ENCODE measurements around the gene BCAR3. TPM values are rescaled to one million over a fixed set of nuclear protein-coding genes. Genes with fewer than 3 reads are reported as not detected.

BCAR3 gene
- polyA plus RNA-seq (2013, experiment 1 of 2) = 15.9 TPM
- polyA plus RNA-seq (2013, experiment 2 of 2) = 16.0 TPM

DNA sequence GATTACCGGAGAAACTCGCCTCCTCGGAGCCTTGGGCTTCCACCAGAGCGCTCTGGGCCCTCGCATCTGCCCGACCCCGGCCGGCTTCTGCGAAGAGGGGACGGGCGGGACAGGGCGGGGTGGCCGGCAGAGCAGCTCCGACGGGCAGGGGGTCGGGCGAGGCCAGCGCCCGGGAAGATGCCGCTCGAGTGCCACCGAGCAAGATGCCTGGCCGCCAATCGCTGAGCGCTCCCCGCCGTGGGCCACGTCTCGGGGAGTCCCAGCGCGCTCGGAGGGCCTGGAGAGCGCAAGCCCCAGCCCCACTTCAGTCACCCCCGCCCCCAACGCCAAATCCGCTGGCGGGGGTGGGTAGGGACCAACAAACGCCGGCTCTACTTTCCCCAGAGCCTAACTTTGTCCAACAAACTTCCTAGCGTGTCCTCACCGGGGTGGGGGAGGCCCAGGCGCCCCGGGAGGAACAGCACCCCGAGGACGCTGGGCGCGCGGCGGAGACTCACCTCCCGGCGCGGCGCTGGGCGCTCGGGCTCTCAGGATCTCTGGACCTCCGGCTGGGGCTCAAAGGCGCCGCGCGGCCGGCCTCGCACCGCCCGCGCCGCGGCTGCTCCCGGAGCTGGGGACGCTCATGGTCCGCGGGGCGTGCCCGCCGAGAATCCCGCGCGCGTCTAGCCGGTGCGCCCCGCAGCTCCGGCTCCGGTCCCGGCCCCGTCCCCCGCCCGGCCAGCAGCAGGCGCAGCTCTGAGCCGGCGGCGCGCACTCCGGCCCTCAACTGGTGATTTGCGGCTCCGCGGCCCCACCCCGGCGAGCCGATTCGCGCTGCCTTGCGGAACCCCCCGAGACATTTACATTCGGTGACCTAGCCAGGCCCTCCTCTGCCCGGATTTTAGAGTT lies at the start of gene BCAR3:
BCAR3 (minus strand) TSS at position 737 of the 888 bp plus-strand sequence. CDS start 6,907 bp downstream, outside the sequence.
- peak within 1 kb of the TSS; percentile 54 to 94 for H3K4me3 ChIP-seq (ENCODE audit: low read length in 2 of 2)
- no peaks in the 10 kb centered on the region for H3K27me3 ChIP-seq (ENCODE audit: control insufficient read depth in 3 of 3, insufficient read depth in 3 of 3, low read depth in 1 of 3, low read length in 3 of 3)
- H4K91ac ChIP-seq (ENCODE audit: low read depth, low read length, poor library complexity) = peak within 1 kb of the TSS; percentile 13
- H4K8ac ChIP-seq (ENCODE audit: low read depth, low read length) = no peak within 1 kb of the TSS
- H3K9me3 ChIP-seq (replicated peaks in 1 of 2; ENCODE audit: control insufficient read depth in 2 of 2, insufficient read depth in 1 of 2, low read depth in 1 of 2, low read length in 2 of 2) = peaks cover 0 to 2% of the 10 kb centered on the region in 2 donors
- H3K4ac ChIP-seq (ENCODE audit: low read length) = no peak within 1 kb of the TSS
- H3K27ac ChIP-seq (replicated peaks; ENCODE audit: low read length) = peak within 1 kb of the TSS; percentile 85
- no CpG with 5 or more reads among the region's 105 CpGs for WGBS, 2 donors (ENCODE audit: extremely low coverage in 2 of 2, insufficient read length in 2 of 2, insufficient replicate concordance in 1 of 2)
- H3K4me1 ChIP-seq (ENCODE audit: control insufficient read depth in 2 of 2, insufficient read depth in 1 of 2, low read depth in 1 of 2, low read length in 2 of 2) = peaks cover 22 to 25% of the 10 kb centered on the region in 2 donors
- peak within 1 kb of the TSS; percentile 89 for H2AK5ac ChIP-seq (ENCODE audit: low read depth, low read length)
- DNase-seq (ENCODE audit: low spot score) = peak; percentile 61
- no peak within 1 kb of the TSS for H2BK12ac ChIP-seq (ENCODE audit: low read length)
- H3K4me2 ChIP-seq (ENCODE audit: insufficient read depth, low read length, poor library complexity, severe bottlenecking) = peak within 1 kb of the TSS; percentile 75
- H3K18ac ChIP-seq (ENCODE audit: low read length) = peak within 1 kb of the TSS; percentile 99
- peak within 1 kb of the TSS; percentile 96 for H2BK15ac ChIP-seq (ENCODE audit: low read length)
- peak within 1 kb of the TSS; percentile 92 for H3K23ac ChIP-seq (ENCODE audit: low read depth, low read length, poor library complexity)
- H3K79me1 ChIP-seq (ENCODE audit: low read depth, low read length) = peaks cover 4% of the 10 kb centered on the region
- peak within 1 kb of the TSS; percentile 98 for H2BK5ac ChIP-seq (ENCODE audit: low read length)
- peak within 1 kb of the TSS; percentile 91 for H3K14ac ChIP-seq (ENCODE audit: low read length)
- peak within 1 kb of the TSS; percentile 92 for H2BK120ac ChIP-seq (ENCODE audit: low read depth, low read length)
- peaks cover 0 to 33% of the 10 kb centered on the region in 2 donors for H3K36me3 ChIP-seq (replicated peaks in 1 of 2; ENCODE audit: control insufficient read depth in 2 of 2, insufficient read depth in 2 of 2, low read length in 2 of 2)
- peak within 1 kb of the TSS; percentile 94 for H2AFZ ChIP-seq (ENCODE audit: low read length)
- H3K9ac ChIP-seq (ENCODE audit: low read depth, low read length, poor library complexity) = peak within 1 kb of the TSS; percentile 70

DNA sequence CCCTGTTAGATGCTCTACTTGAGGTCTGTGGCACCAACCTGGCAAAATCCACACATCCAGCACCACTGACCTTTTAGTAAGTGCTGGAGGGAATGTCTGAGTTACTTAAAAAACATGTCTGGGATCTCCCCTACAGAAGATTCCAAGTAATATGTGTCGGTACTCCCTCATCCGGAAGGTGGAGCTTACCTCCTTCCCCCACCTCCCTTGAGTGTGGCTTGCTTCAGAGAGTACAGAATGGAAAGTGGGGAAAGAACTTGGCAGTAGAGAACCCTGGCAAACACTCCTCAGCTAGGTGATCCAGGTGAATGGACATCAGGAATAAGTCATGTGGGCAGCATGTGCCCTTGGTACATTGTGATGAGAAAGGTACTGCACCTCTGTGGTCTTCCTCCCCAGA lies 49.0 kb upstream of the BCAR3 start:
- no peak overlapping the region for H3K14ac ChIP-seq (ENCODE audit: low read length)
- no peak overlapping the region for H3K4me3 ChIP-seq (ENCODE audit: low read length in 2 of 2)
- H2AK5ac ChIP-seq (ENCODE audit: low read depth, low read length) = no peak overlapping the region
- H2BK12ac ChIP-seq (ENCODE audit: low read length) = no peak overlapping the region
- no peak overlapping the region for H3K23ac ChIP-seq (ENCODE audit: low read depth, low read length, poor library complexity)
- H3K4me2 ChIP-seq (ENCODE audit: insufficient read depth, low read length, poor library complexity, severe bottlenecking) = no peak overlapping the region
- no peak overlapping the region for H2AFZ ChIP-seq (ENCODE audit: low read length)
- H4K91ac ChIP-seq (ENCODE audit: low read depth, low read length, poor library complexity) = no peak overlapping the region
- H2BK15ac ChIP-seq (ENCODE audit: low read length) = no peak overlapping the region
- no peak overlapping the region for H2BK5ac ChIP-seq (ENCODE audit: low read length)
- no peaks in the 10 kb centered on the region for H3K79me1 ChIP-seq (ENCODE audit: low read depth, low read length)
- H3K27ac ChIP-seq (replicated peaks; ENCODE audit: low read length) = no peak overlapping the region
- no CpG with 5 or more reads among the region's 2 CpGs for WGBS, 2 donors (ENCODE audit: extremely low coverage in 2 of 2, insufficient read length in 2 of 2, insufficient replicate concordance in 1 of 2)
- peaks cover 13 to 23% of the 10 kb centered on the region in 2 donors for H3K4me1 ChIP-seq (ENCODE audit: control insufficient read depth in 2 of 2, insufficient read depth in 1 of 2, low read depth in 1 of 2, low read length in 2 of 2)
- H3K36me3 ChIP-seq (replicated peaks in 1 of 2; ENCODE audit: control insufficient read depth in 2 of 2, insufficient read depth in 2 of 2, low read length in 2 of 2) = no peaks in the 10 kb centered on the region
- no peak overlapping the region for H2BK120ac ChIP-seq (ENCODE audit: low read depth, low read length)
- H3K9ac ChIP-seq (ENCODE audit: low read depth, low read length, poor library complexity) = no peak overlapping the region
- no peak overlapping the region for H3K4ac ChIP-seq (ENCODE audit: low read length)
- H3K27me3 ChIP-seq (ENCODE audit: control insufficient read depth in 3 of 3, insufficient read depth in 3 of 3, low read depth in 1 of 3, low read length in 3 of 3) = no peaks in the 10 kb centered on the region
- H4K8ac ChIP-seq (ENCODE audit: low read depth, low read length) = no peak overlapping the region
- DNase-seq (ENCODE audit: low spot score) = no peak
- H3K18ac ChIP-seq (ENCODE audit: low read length) = no peak overlapping the region
- no peaks in the 10 kb centered on the region for H3K9me3 ChIP-seq (replicated peaks in 1 of 2; ENCODE audit: control insufficient read depth in 2 of 2, insufficient read depth in 1 of 2, low read depth in 1 of 2, low read length in 2 of 2)

DNA sequence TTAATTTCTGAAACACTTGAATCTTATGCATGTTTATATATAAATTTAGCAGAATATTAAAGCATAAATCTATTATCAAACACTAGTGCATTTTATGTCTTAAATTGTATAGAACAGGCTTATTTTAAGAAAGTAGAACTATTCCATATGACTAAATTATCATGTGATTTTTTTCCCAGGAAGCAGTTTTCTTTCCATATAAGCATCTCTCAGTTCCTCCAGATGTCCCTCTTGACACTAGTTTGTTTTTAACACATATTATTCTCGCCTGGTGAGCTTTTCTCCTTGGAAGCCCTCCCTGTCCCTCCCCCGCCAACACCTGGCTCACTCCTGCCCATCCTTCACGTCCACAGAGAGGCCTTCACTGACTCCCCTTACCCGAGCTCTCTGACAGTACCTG lies 48.3 kb upstream of the BCAR3 start:
- Histone ChIP-seq H3K4me2 (ENCODE audit: insufficient read depth, low read length, poor library complexity, severe bottlenecking) (no peak overlapping the region), H2AK5ac (ENCODE audit: low read depth, low read length) (no peak overlapping the region), H3K27ac (replicated peaks; ENCODE audit: low read length) (no peak overlapping the region), H4K91ac (ENCODE audit: low read depth, low read length, poor library complexity) (no peak overlapping the region), H3K4me1 (ENCODE audit: control insufficient read depth in 2 of 2, insufficient read depth in 1 of 2, low read depth in 1 of 2, low read length in 2 of 2) (peaks cover 13 to 24% of the 10 kb centered on the region in 2 donors), H3K4me3 (ENCODE audit: low read length in 2 of 2) (no peak overlapping the region), H2BK12ac (ENCODE audit: low read length) (no peak overlapping the region), H2AFZ (ENCODE audit: low read length) (no peak overlapping the region), H3K27me3 (ENCODE audit: control insufficient read depth in 3 of 3, insufficient read depth in 3 of 3, low read depth in 1 of 3, low read length in 3 of 3) (no peaks in the 10 kb centered on the region), H2BK5ac (ENCODE audit: low read length) (no peak overlapping the region), H3K4ac (ENCODE audit: low read length) (no peak overlapping the region), H3K23ac (ENCODE audit: low read depth, low read length, poor library complexity) (no peak overlapping the region), H3K9ac (ENCODE audit: low read depth, low read length, poor library complexity) (no peak overlapping the region), H3K36me3 (replicated peaks in 1 of 2; ENCODE audit: control insufficient read depth in 2 of 2, insufficient read depth in 2 of 2, low read length in 2 of 2) (no peaks in the 10 kb centered on the region), H2BK120ac (ENCODE audit: low read depth, low read length) (no peak overlapping the region), H4K8ac (ENCODE audit: low read depth, low read length) (no peak overlapping the region), H3K18ac (ENCODE audit: low read length) (peak overlapping the region; percentile 54), H3K79me1 (ENCODE audit: low read depth, low read length) (no peaks in the 10 kb centered on the region), H2BK15ac (ENCODE audit: low read length) (no peak overlapping the region), H3K14ac (ENCODE audit: low read length) (no peak overlapping the region), H3K9me3 (replicated peaks in 1 of 2; ENCODE audit: control insufficient read depth in 2 of 2, insufficient read depth in 1 of 2, low read depth in 1 of 2, low read length in 2 of 2) (no peaks in the 10 kb centered on the region)
- WGBS, 2 donors (ENCODE audit: extremely low coverage in 2 of 2, insufficient read length in 2 of 2, insufficient replicate concordance in 1 of 2) = no CpG with 5 or more reads among the region's 4 CpGs
- no peak for DNase-seq (ENCODE audit: low spot score)

DNA sequence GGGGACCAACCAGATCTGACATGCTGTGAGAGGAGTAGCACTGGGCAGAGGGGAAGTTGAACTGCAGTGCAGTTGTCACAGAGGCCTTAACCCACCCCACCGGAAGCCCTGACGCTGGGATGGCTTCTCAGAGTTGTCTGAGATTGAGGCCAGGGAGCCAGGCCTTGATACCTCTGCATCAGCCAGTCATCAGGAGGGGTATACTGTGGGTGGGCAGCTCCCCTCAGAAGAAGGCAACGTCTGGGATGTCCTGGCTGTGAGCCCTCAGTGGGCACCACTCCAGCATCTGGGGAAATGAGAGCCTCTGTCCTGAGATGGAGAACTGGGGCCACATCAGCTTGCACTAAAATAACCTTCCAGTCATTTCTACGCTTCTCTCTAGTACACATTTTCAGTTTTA lies 47.9 kb upstream of the BCAR3 start:
- Histone ChIP-seq H3K27me3 (ENCODE audit: control insufficient read depth in 3 of 3, insufficient read depth in 3 of 3, low read depth in 1 of 3, low read length in 3 of 3) (no peaks in the 10 kb centered on the region), H3K14ac (ENCODE audit: low read length) (no peak overlapping the region), H3K4me2 (ENCODE audit: insufficient read depth, low read length, poor library complexity, severe bottlenecking) (no peak overlapping the region), H2AFZ (ENCODE audit: low read length) (no peak overlapping the region), H2BK5ac (ENCODE audit: low read length) (no peak overlapping the region), H3K36me3 (replicated peaks in 1 of 2; ENCODE audit: control insufficient read depth in 2 of 2, insufficient read depth in 2 of 2, low read length in 2 of 2) (no peaks in the 10 kb centered on the region), H3K4me3 (ENCODE audit: low read length in 2 of 2) (no peak overlapping the region), H2BK120ac (ENCODE audit: low read depth, low read length) (no peak overlapping the region), H2AK5ac (ENCODE audit: low read depth, low read length) (no peak overlapping the region), H3K9me3 (replicated peaks in 1 of 2; ENCODE audit: control insufficient read depth in 2 of 2, insufficient read depth in 1 of 2, low read depth in 1 of 2, low read length in 2 of 2) (no peaks in the 10 kb centered on the region), H3K4me1 (ENCODE audit: control insufficient read depth in 2 of 2, insufficient read depth in 1 of 2, low read depth in 1 of 2, low read length in 2 of 2) (peaks cover 13 to 28% of the 10 kb centered on the region in 2 donors), H3K18ac (ENCODE audit: low read length) (peak overlapping the region; percentile 15), H3K27ac (replicated peaks; ENCODE audit: low read length) (no peak overlapping the region), H4K91ac (ENCODE audit: low read depth, low read length, poor library complexity) (no peak overlapping the region), H3K9ac (ENCODE audit: low read depth, low read length, poor library complexity) (no peak overlapping the region), H4K8ac (ENCODE audit: low read depth, low read length) (no peak overlapping the region), H2BK15ac (ENCODE audit: low read length) (no peak overlapping the region), H2BK12ac (ENCODE audit: low read length) (no peak overlapping the region), H3K4ac (ENCODE audit: low read length) (no peak overlapping the region), H3K23ac (ENCODE audit: low read depth, low read length, poor library complexity) (no peak overlapping the region), H3K79me1 (ENCODE audit: low read depth, low read length) (no peaks in the 10 kb centered on the region)
- no peak for DNase-seq (ENCODE audit: low spot score)
- no CpG with 5 or more reads among the region's 4 CpGs for WGBS, 2 donors (ENCODE audit: extremely low coverage in 2 of 2, insufficient read length in 2 of 2, insufficient replicate concordance in 1 of 2)
